H1 (cell line): Measurements from ENCODE around the gene CST7. TPM values are rescaled to one million over a fixed set of nuclear protein-coding genes. Genes with fewer than 3 reads are reported as not detected.

Source experiments
- CTCF ChIA-PET: fragments of 300-600 bp; sonication (Branson Sonifier 250); formaldehyde crosslinking; loops from one replicate; lab custom pipeline; 2021; ENCODE audit not compliant: partially characterized antibody; lab: Charles Lee
- POLR2A ChIA-PET: fragments of 300-600 bp; sonication (Branson Sonifier 250); formaldehyde crosslinking; loops from one replicate; lab custom pipeline; 2021; ENCODE audit warnings: inconsistent platforms; ENCODE audit not compliant: partially characterized antibody; lab: Charles Lee
- DNase-seq, 2 experiments: peaks; one replicate each; pipeline versions ENCODE4 v3.0.0 to v3.0.0-alpha.2; 2010 to 2022; ENCODE audit warnings: low spot score in 2 of 2, low read depth in 1 of 2, mixed read lengths in 1 of 2
- FAIRE-seq: peaks from 2 replicates; lab custom pipeline; 2011; peaks lifted over from hg19 to GRCh38; lab: Jason Lieb, UNC
- H2AFZ ChIP-seq: 2 replicates; pipeline ENCODE4 v1.8.1; 2012; ENCODE audit warnings: low read length, inconsistent platforms
- H2AK5ac ChIP-seq: 2 replicates; pipeline ENCODE4 v1.6.1; 2013; ENCODE audit warnings: low read depth, low read length
- H2BK120ac ChIP-seq: replicated peaks from 2 replicates; pipeline ENCODE3; 2013; ENCODE audit warnings: low read depth, low read length, inconsistent platforms
- H2BK12ac ChIP-seq: 2 replicates; pipeline ENCODE4 v1.6.1; 2013; ENCODE audit warnings: low read depth, low read length
- H2BK15ac ChIP-seq: 2 replicates; pipeline ENCODE4 v1.6.1; 2013; ENCODE audit warnings: low read length
- H2BK20ac ChIP-seq: 2 replicates; pipeline ENCODE4 v1.6.1; 2013; ENCODE audit warnings: low read length
- H2BK5ac ChIP-seq: 2 replicates; pipeline ENCODE4 v1.6.1; 2013; ENCODE audit warnings: low read depth, low read length
- H3K14ac ChIP-seq: 2 replicates; pipeline ENCODE4 v1.6.1; 2013; ENCODE audit warnings: inconsistent platforms; ENCODE audit not compliant: insufficient read length
- H3K18ac ChIP-seq: 2 replicates; pipeline ENCODE4 v1.6.1; 2013; ENCODE audit warnings: low read length; ENCODE audit errors: extremely low read depth
- H3K23ac ChIP-seq: 2 replicates; pipeline ENCODE4 v1.6.1; 2013; ENCODE audit warnings: inconsistent platforms; ENCODE audit not compliant: insufficient read length
- H3K23me2 ChIP-seq: 2 replicates; pipeline ENCODE4 v1.6.1; 2013; ENCODE audit warnings: low read depth, low read length
- H3K27ac ChIP-seq: 2 replicates; pipeline ENCODE4 v1.6.1; 2011; ENCODE audit warnings: low read depth, low read length, inconsistent platforms
- H3K27me3 ChIP-seq, 4 experiments: replicated peaks in 1 of 4; 1 replicate in 1 of 4; 2 replicates in 3 of 4; pipeline versions ENCODE4 v1.6.1 to v1.8.1; 2011 to 2013; ENCODE audit warnings: low read length in 3 of 4, mild to moderate bottlenecking in 3 of 4, inconsistent platforms in 2 of 4, mixed read lengths in 2 of 4, moderate library complexity in 1 of 4; ENCODE audit not compliant: control insufficient read depth in 3 of 4, insufficient read depth in 3 of 4; ENCODE audit errors: extremely low read depth in 1 of 4
- H3K36me3 ChIP-seq, 4 experiments: 2 replicates each; pipeline versions ENCODE4 v1.6.1 to v1.8.1; 2011 to 2013; ENCODE audit warnings: mild to moderate bottlenecking in 4 of 4, low read length in 3 of 4, moderate library complexity in 2 of 4, control low read depth in 1 of 4, inconsistent platforms in 1 of 4; ENCODE audit not compliant: insufficient read depth in 4 of 4, control insufficient read depth in 2 of 4
- H3K4ac ChIP-seq: replicated peaks from 2 replicates; pipeline ENCODE3; 2013; ENCODE audit warnings: low read length, low read depth, mixed read lengths, inconsistent platforms; ENCODE audit not compliant: insufficient read length
- H3K4me1 ChIP-seq, 4 experiments: replicated peaks in 1 of 4; 1 replicate in 1 of 4; 2 replicates in 3 of 4; pipeline versions ENCODE4 v1.6.1 to v1.8.1; 2011 to 2013; ENCODE audit warnings: low read length in 3 of 4, inconsistent platforms in 2 of 4, mixed read lengths in 1 of 4; ENCODE audit not compliant: insufficient read depth in 4 of 4, control insufficient read depth in 3 of 4
- H3K4me2 ChIP-seq, 2 experiments: 2 replicates each; pipeline versions ENCODE4 v1.6.1 to v1.8.1; 2011 to 2013; ENCODE audit warnings: low read depth in 2 of 2, low read length in 2 of 2, control low read depth in 1 of 2, inconsistent platforms in 1 of 2, mild to moderate bottlenecking in 1 of 2; ENCODE audit not compliant: insufficient read depth in 1 of 2
- H3K4me3 ChIP-seq, 4 experiments: fragments of 200-600, 300-600 bp in 1 of 4; sonication (generic), shearing (Covaris generic), sonication (Bioruptor Twin) in 1 of 4; 2 replicates each; pipeline versions ENCODE4 v1.5.1 to v1.8.1; 2011 to 2016; ENCODE audit warnings: low read length in 4 of 4, low read depth in 3 of 4, control low read depth in 2 of 4, inconsistent platforms in 2 of 4, mild to moderate bottlenecking in 2 of 4, mixed read lengths in 1 of 4, moderate library complexity in 1 of 4; ENCODE audit not compliant: insufficient read depth in 2 of 4; ENCODE audit errors: extremely low read depth in 1 of 4
- H3K56ac ChIP-seq: replicated peaks from 2 replicates; pipeline ENCODE3; 2013; ENCODE audit warnings: low read depth, mild to moderate bottlenecking, mixed read lengths, low read length, inconsistent platforms; ENCODE audit not compliant: insufficient read length
- H3K79me1 ChIP-seq: 2 replicates; pipeline ENCODE4 v1.6.1; 2013; ENCODE audit warnings: low read depth, low read length, control low read depth
- H3K79me2 ChIP-seq, 2 experiments: 2 replicates each; pipeline versions ENCODE4 v1.6.1 to v1.8.1; 2012 to 2013; ENCODE audit warnings: low read length in 2 of 2, mild to moderate bottlenecking in 2 of 2, inconsistent platforms in 1 of 2; ENCODE audit not compliant: insufficient read depth in 2 of 2, control insufficient read depth in 1 of 2
- H3K9ac ChIP-seq, 4 experiments: replicated peaks in 1 of 4; 1 replicate in 1 of 4; 2 replicates in 3 of 4; pipeline versions ENCODE4 v1.6.1 to v1.8.1; 2011 to 2013; ENCODE audit warnings: low read depth in 3 of 4, low read length in 3 of 4, control low read depth in 2 of 4, mild to moderate bottlenecking in 2 of 4, moderate library complexity in 2 of 4, inconsistent platforms in 1 of 4; ENCODE audit errors: extremely low read depth in 1 of 4
- H3K9me3 ChIP-seq, 2 experiments: 2 replicates each; pipeline versions ENCODE4 v1.6.1 to v1.8.1; 2012 to 2013; ENCODE audit warnings: mild to moderate bottlenecking in 2 of 2, moderate library complexity in 2 of 2, control low read depth in 1 of 2, inconsistent platforms in 1 of 2, low read depth in 1 of 2, low read length in 1 of 2, mixed read lengths in 1 of 2; ENCODE audit not compliant: insufficient read depth in 2 of 2
- H4K20me1 ChIP-seq, 2 experiments: replicated peaks in 1 of 2; 2 replicates each; pipeline versions ENCODE3 to v1.8.1; 2011 to 2013; ENCODE audit warnings: inconsistent platforms in 2 of 2, low read length in 2 of 2, mild to moderate bottlenecking in 1 of 2; ENCODE audit not compliant: insufficient read depth in 2 of 2, control insufficient read depth in 1 of 2
- H4K5ac ChIP-seq: 2 replicates; pipeline ENCODE4 v1.6.1; 2013; ENCODE audit warnings: low read length, low read depth, mixed read lengths, inconsistent platforms; ENCODE audit not compliant: insufficient read length
- H4K8ac ChIP-seq: 2 replicates; pipeline ENCODE4 v1.8.0; 2013; ENCODE audit warnings: mild to moderate bottlenecking, moderate library complexity, low read length, inconsistent platforms; ENCODE audit not compliant: insufficient read depth; ENCODE audit errors: extremely low read depth
- H4K91ac ChIP-seq: replicated peaks from 2 replicates; pipeline ENCODE3; 2013; ENCODE audit warnings: low read length, mixed read lengths, inconsistent platforms; ENCODE audit not compliant: insufficient read length
- ASH2L ChIP-seq: fragments of 200-600, 300-600 bp; sonication (generic); IDR thresholded peaks from one replicate; pipeline ENCODE4 v1.7.1; 2017; ENCODE audit warnings: low read length
- BRCA1 ChIP-seq: IDR thresholded peaks from 2 replicates; pipeline ENCODE4 v1.6.1; 2012; ENCODE audit warnings: low read depth, low read length, improper control_type of control experiment
- EGR1 ChIP-seq: IDR thresholded peaks from 2 replicates; pipeline ENCODE4 v1.6.1; 2011; ENCODE audit warnings: low read depth, low read length, borderline replicate concordance
- MAFK ChIP-seq: IDR thresholded peaks from 2 replicates; pipeline ENCODE4 v1.6.1; 2012; ENCODE audit warnings: low read depth, mild to moderate bottlenecking, improper control_type of control experiment, low read length
- POLR2AphosphoS5 ChIP-seq: IDR thresholded peaks from 2 replicates; pipeline ENCODE4 v1.6.1; 2011; ENCODE audit warnings: low read depth, low read length
- RAD21 ChIP-seq, 2 experiments: IDR thresholded peaks in 1 of 2; conservative IDR thresholded peaks in 1 of 2; 2 replicates each; pipeline ENCODE4 v1.6.1; 2011; ENCODE audit warnings: low read depth in 2 of 2, low read length in 2 of 2, improper control_type of control experiment in 1 of 2, inconsistent platforms in 1 of 2, mild to moderate bottlenecking in 1 of 2, moderate library complexity in 1 of 2
- RBBP5 ChIP-seq: IDR thresholded peaks from 2 replicates; pipeline ENCODE4 v1.7.1; 2012; ENCODE audit warnings: low read depth, mild to moderate bottlenecking, inconsistent platforms, low read length, moderate library complexity, borderline replicate concordance
- SUZ12 ChIP-seq: fragments of 200-600 bp; sonication (generic); IDR thresholded peaks from 2 replicates; pipeline ENCODE4 v1.6.1; 2012; ENCODE audit warnings: mild to moderate bottlenecking, inconsistent platforms, low read length, moderate library complexity, mixed read lengths
- TEAD4 ChIP-seq: IDR thresholded peaks from 2 replicates; pipeline ENCODE4 v1.6.1; 2012; ENCODE audit warnings: low read depth, low read length, inconsistent platforms, mixed read lengths
- ZNF274 ChIP-seq: IDR thresholded peaks from 2 replicates; pipeline ENCODE4 v1.7.0; 2012; ENCODE audit warnings: low read length, borderline replicate concordance; ENCODE audit errors: extremely low read depth
- WGBS, 2 experiments: shearing (Covaris generic) in 1 of 2; methylation state at CpG; one replicate each; pipeline versions ENCODE4 v1.1.6 to v1.1.7; 2013 to 2015; ENCODE audit warnings: low lambda C conversion rate in 2 of 2, mixed read lengths in 2 of 2, inconsistent platforms in 1 of 2, low coverage in 1 of 2, missing lambda C conversion rate in 1 of 2; ENCODE audit not compliant: insufficient replicate concordance in 2 of 2, insufficient coverage in 1 of 2, insufficient read length in 1 of 2; ENCODE audit errors: extremely low coverage in 1 of 2, missing lambda C conversion rate in 1 of 2; 5-methylcytosine and 5-hydroxymethylcytosine counted together
- polyA plus RNA-seq, 7 experiments: library from polyadenylated mRNA; depleted of rRNA in 3 of 7; stranded (reverse) in 5 of 7; unstranded in 2 of 7; fragments of >200 nt in 5 of 7; fragments of 200-250 nt in 2 of 7; gene quantifications; 1 replicate in 5 of 7; 2 replicates in 1 of 7; 4 replicates in 1 of 7; pipeline versions ENCODE4 v1.2.1 to v1.2.3, GENCODE V29; 2011 to 2013; ENCODE audit warnings: missing spikeins in 2 of 7, mixed read lengths in 2 of 7
- total RNA-seq: library from RNA; stranded (reverse); fragmentation: NEBNext Ultra II Directional; extraction: Animal tissue kit (Norgen Biotek cat#: 25700); gene quantifications from 2 replicates; pipeline ENCODE4 v1.2.1, GENCODE V29; 2021

Gene CST7
- total and polyA plus RNA-seq, 2 of the 8 experiments (the other 6 are each of a cell fraction or from before 2014, with no cell fraction given) = not detected

DNA sequence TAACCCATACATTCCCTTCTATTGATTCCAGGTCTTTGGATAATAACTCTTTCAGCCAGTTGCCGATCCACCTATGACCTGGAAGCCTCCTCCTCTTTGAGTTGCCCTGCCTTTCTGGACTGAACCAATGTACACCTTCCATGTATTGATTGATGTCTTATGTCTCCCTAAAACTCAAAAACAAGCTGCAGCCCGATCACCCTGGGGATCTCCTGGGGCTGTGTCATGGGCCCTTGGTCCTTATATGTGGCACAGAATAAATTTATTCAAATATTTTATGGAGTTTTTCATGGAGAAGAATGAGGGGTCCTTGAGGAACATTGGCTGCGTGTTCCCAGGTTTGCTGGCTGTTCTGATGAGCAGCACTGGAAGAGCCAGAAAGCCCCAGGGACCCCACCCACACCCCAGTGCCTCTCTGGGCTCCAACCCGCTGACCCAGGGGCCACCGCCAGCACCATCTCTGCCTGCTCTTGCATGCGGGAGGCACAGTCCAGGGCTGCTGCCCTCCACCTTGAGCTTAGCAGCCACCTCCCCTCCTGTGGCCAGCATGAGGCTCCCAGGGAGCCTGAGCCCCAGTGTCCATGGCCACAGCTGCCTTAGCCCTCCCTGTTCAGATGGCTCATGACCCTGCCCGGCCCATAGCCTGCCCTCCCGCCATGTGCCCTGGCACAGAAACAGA, 36.5 kb upstream of the CST7 start:
- no peak overlapping the region for H2AFZ ChIP-seq
- ChIA-PET POLR2A (no interaction called here), CTCF (interaction anchor here (1.2 to 2.3 kb wide), 2 partner anchors 18 to 129 kb away, joined by 3 to 6 read pairs; no protein-coding TSS in a partner anchor)
- no peak for TF ChIP-seq MAFK
- no peak for TF ChIP-seq BRCA1
- no peak for TF ChIP-seq ZNF274
- no peak for TF ChIP-seq ASH2L
- no peak for TF ChIP-seq RAD21 (IDR thresholded peaks at IDR 0.05 in 1 of 2, conservative IDR thresholded peaks at IDR 0.05 in 1 of 2; ENCODE audit: low read depth in 2 of 2, low read length in 2 of 2)
- TF ChIP-seq SUZ12 = no peak
- no peak for TF ChIP-seq POLR2AphosphoS5
- TF ChIP-seq TEAD4 = no peak
- no peak for TF ChIP-seq EGR1
- TF ChIP-seq RBBP5 = no peak
- H3K4me2 ChIP-seq = no peak overlapping the region
- H3K23me2 ChIP-seq = no peaks in the 10 kb centered on the region
- no peaks in the 10 kb centered on the region for H3K36me3 ChIP-seq
- DNase-seq (peak in 1 of 2 experiments; percentile 20), FAIRE-seq (no peak)
- WGBS, 2 experiments = 87% methylated on average over 8 of the region's 8 CpGs; no CpG with 5 or more reads in 1 of the 2 experiments
- H3K27me3 ChIP-seq = no peaks in the 10 kb centered on the region; a peak in 1 of 7 replicates
- H3K4ac ChIP-seq = no peak overlapping the region
- no peaks in the 10 kb centered on the region for H3K79me1 ChIP-seq
- no peak overlapping the region for H2AK5ac ChIP-seq
- no peak overlapping the region for H2BK20ac ChIP-seq
- H3K4me3 ChIP-seq = no peak overlapping the region
- H4K20me1 ChIP-seq = no peaks in the 10 kb centered on the region
- H3K18ac ChIP-seq = no peak overlapping the region
- H4K5ac ChIP-seq = no peak overlapping the region
- H3K4me1 ChIP-seq = 0 out of 7 replicates have a peak, but pooled peaks cover 0 to 2% (median 0%) of the 10 kb centered on the region in 4 experiments
- no peak overlapping the region for H2BK120ac ChIP-seq
- H3K79me2 ChIP-seq = no peaks in the 10 kb centered on the region
- no peak overlapping the region for H4K8ac ChIP-seq
- H3K23ac ChIP-seq = no peak overlapping the region
- H3K9ac ChIP-seq = no peak overlapping the region
- no peak overlapping the region for H2BK12ac ChIP-seq
- H2BK5ac ChIP-seq = no peak overlapping the region
- H4K91ac ChIP-seq = no peak overlapping the region
- no peak overlapping the region for H3K56ac ChIP-seq
- H3K14ac ChIP-seq = no peak overlapping the region
- peaks cover 5 to 7% of the 10 kb centered on the region in 2 experiments for H3K9me3 ChIP-seq
- no peak overlapping the region for H2BK15ac ChIP-seq
- H3K27ac ChIP-seq = no peak overlapping the region
